LHCN-M2 (cell line): ENCODE results near the gene TBR1. TPM values are rescaled to one million over a fixed set of nuclear protein-coding genes. Genes with fewer than 3 reads are reported as not detected.

Experiments
- DNase-seq: peaks from one replicate; pipeline ENCODE4 v3.0.0-alpha.2; 2012; ENCODE audit warnings: low read depth
- polyA plus RNA-seq: library from polyadenylated mRNA; unstranded; fragments of >200 nt; gene quantifications from one replicate; pipeline ENCODE4 v1.2.1, GENCODE V29; 2012; ENCODE audit warnings: missing spikeins
- total RNA-seq: library from RNA; depleted of rRNA; stranded (reverse); fragments of >200 nt; gene quantifications from 2 replicates; pipeline ENCODE4 v1.2.3, GENCODE V29; 2014; rRNA removed

TBR1 gene
- not detected in 2 replicates for total RNA-seq
- polyA plus RNA-seq: not detected

DNA sequence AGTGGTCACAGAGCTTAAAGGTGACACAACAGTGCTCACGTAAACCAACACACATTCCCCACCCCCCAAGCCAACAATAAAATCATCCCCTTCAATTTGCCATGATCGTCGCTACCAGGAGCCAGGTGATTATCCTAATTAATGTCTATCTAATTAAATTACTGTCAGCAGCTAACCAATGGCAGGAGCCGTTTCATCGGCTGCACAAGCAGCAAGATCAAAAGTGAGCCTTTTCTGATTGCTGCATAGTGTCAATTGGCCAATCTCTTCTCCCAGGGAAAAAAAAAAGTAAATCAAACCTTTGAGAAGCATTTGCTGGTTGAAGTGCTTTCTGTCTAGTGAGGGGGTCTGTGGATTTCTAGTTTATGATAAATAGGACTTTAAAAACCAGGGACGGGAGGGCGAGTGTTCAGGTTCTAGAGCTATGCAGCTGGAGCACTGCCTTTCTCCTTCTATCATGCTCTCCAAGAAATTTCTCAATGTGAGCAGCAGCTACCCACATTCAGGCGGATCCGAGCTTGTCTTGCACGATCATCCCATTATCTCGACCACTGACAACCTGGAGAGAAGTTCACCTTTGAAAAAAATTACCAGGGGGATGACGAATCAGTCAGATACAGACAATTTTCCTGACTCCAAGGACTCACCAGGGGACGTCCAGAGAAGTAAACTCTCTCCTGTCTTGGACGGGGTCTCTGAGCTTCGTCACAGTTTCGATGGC lies at the start of gene TBR1:
Gene TBR1 (plus strand): TSS at position 311 of the 721 bp plus-strand sequence. CDS start 114 bp downstream, at position 425.
- no peak for DNase-seq

GRCh38 chr2:161367675-161368074 lies 48.4 kb upstream of the TBR1 start:
- no peak for DNase-seq

DNA sequence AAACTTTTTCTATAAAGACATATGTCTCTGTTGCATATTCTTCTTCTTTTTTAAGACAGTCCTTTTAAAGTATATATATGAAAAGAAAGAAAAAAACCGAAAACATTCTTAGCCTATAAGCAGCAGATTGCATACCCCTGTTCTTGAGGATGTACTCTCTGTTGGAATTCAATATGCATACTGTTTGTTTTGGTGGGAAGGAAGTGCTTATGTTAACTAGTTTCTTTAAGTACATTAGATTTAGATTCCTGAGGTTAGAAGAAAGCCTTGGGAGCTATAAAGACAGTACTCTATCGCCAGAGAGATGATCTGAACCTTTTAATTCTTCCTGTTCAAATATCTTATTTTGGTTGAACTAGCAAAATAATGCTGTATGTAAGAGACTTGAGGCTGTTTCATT lies 46.8 kb upstream of the TBR1 start:
- no peak for DNase-seq

DNA sequence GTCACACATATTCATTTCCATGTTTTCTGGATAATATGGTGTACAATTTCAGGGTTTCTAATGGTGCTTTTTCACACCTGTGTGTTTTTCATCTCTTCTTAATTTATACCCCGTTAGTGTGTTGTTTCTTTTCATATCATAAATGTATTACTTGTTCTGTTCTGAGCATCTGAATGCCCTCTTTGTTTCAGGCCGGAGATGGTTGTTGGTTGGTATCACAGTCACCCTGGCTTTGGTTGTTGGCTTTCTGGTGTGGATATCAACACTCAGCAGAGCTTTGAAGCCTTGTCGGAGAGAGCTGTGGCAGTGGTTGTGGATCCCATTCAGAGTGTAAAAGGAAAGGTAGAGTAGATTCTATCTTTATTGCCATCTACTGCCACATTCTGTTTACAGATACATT lies 45.1 kb upstream of the TBR1 start:
- DNase-seq: no peak

GRCh38 chr2:161371869-161372268 lies 44.2 kb upstream of the TBR1 start:
- no peak for DNase-seq

GRCh38 chr2:161373942-161374341 lies 42.2 kb upstream of the TBR1 start:
- peak; percentile 31 for DNase-seq

DNA sequence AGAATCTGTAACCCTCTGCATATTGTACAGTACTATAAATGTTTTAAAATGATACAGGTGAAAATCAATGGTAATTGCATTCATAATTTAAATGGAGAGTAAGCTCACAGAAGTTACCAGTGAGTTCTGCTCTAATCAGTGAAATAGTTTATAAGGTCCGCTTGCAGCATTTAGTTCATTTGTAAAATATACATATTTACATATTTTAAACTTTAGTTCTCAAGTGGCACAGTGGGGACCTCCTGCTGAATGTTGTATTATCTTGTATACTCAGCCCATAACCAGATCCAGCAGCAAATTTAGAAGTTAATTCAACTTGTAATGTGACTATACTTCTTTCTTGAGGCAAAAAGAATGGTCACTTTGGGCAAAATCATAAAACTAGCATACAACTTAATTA lies 41.7 kb upstream of the TBR1 start:
- no peak for DNase-seq

GRCh38 chr2:161379740-161380139 lies 36.4 kb upstream of the TBR1 start:
- DNase-seq: no peak

- DNase-seq: no peak
Observed at GRCh38 chr2:161381546-161381945, 34.6 kb upstream of the TBR1 start.

DNA sequence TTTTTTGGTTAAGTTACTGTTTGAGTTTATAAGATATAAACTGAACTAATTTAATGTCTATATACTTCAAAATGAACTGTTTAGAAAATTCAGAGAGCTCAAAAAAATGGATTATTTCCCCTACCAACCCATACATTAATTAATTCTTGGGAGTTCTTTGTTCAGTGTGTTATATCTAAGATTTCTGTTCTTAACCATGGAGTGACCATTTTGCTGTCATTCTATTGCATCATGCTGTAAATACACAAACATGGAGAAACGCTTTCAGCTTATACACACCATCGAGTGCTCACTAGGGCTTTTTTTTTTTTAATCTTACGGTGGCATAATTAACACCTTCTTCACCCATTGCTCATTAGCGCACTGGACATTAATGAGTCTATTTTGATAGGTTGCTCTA lies 33.4 kb upstream of the TBR1 start:
- no peak for DNase-seq

GRCh38 chr2:161384864-161385263 lies 31.2 kb upstream of the TBR1 start:
- DNase-seq: no peak

GRCh38 chr2:161386228-161386824 lies 29.8 kb upstream of the TBR1 start:
- DNase-seq: no peak

- no peak for DNase-seq
Observed at GRCh38 chr2:161388146-161388779, 27.8 kb upstream of the TBR1 start.

GRCh38 chr2:161391737-161392506 lies 24.2 kb upstream of the TBR1 start:
- no peak for DNase-seq

DNA sequence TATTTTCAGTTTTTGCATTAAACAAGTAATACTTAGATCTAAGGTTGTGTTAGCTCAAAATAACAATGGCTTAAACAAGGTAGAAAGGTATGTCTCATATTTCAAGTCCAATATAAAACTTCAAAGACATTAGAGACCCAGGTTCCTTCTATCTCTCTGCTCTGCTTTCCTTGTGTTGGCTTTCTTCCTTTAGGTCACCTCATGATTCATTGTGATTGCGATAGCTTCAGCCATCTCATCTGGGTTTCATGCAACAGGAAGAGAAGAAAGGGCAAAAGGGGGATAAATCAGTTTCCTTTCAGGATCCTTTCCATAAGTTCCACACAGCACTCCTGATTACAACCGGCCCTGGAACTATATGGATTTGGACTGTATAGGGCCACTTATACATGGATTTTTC lies 16.0 kb upstream of the TBR1 start:
- peak; percentile 17 for DNase-seq

GRCh38 chr2:161402297-161402696 lies 13.8 kb upstream of the TBR1 start:
- DNase-seq: no peak

- no peak for DNase-seq
Observed at GRCh38 chr2:161406316-161406715, 9.8 kb upstream of the TBR1 start.

GRCh38 chr2:161407597-161407996 lies 8.5 kb upstream of the TBR1 start:
- no peak for DNase-seq

DNA sequence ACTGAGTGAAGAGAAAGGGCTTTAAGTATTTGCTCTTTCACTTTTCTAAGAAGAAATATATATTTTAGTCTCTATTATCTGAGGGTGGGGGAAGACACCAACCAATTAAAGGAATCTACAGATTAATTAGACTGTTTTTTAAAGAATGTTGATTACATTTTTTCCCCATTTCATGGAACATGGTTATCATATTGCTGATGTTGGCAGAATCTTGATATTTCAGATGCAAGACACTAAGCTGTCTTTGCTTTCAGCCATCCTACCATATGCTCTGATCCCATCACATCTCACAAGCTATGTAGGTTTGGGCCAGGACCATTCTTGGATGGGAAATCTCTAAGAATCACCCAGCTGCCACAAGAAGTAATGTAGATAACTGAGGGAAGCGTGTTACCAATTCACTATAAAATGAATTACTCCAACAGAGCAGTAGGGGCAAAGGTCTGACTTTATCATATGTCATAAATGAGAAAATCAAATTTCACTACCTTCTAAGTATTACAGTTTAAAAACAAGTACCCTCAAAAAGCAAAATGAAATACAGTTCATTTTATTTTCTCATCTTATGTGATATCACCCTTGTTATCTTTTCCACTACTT lies 6.7 kb upstream of the TBR1 start:
- DNase-seq: no peak

DNA sequence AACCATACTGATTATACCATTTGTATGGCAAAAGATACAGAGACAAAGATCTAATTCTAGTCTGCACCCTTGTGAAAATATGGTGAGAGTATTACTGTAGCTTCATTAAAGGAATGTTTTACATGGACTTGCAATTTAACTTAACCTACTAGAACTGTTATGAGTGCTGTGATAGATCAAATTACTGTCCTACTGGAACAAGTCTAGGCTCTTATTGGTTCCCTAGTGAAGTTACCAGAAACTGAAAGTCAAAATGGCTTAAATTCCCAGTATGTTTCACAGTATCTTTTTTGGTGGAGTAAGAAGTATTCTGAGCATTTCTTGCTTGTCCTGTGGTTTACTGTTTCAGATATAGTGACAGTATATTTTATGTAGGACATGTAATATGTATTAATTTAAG lies 3.8 kb upstream of the TBR1 start:
- peak; percentile 23 for DNase-seq
